NOMO-1 treated with DMSO at 0.1 percent for 48 hours (cell line): ENCODE data around the gene CIB2.
"Not testable (repeated sequence)": the region's sequence is repeated elsewhere in the genome, so short reads cannot be mapped to it uniquely, and the experiment has no call there.

Experiments
- DNase-seq: peaks from one replicate; lab custom pipeline; 2025; ENCODE audit not compliant: unreplicated experiment; lab: John Stamatoyannopoulos, UW

The CIB2 gene

DNA sequence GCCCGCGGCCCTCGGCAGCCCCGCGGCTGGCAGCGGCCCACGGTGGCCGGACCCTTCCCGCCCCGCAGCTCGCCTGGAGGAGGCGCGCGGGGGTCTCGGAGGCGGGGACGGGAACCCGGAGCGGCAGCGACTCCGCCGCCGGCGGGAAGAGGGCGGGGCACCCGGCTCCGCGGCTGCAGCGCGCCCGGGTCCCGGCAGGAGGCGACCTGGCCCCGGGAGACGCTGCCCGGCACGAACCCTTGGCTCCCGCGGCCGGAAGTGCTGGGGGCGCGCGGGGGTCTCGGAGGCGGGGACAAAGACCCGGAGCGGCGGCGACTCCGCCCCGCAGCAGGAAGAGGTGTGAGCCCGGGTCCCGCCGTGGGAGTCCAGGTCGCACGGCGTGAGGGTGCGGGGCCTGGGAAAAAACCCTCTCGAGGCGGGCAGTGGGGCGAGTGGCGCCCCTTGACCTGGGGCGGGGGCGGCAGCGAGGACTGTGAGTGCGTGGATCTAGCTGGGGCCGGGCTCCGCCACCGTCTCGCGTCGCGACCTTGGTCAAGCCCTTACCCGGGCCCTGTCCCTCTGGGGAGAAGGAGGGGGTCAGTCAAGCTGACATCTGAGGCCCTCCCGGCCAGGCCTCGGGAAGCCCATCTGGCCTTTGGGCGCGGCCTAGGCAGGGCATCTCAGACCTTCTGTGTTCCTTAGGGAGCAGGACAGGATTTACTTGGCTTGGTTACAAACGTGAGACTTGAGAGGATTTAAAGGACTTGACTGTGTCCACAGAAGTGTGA is at the start of gene CIB2:
CIB2 (minus strand) TSS at position 151 of the 767 bp plus-strand sequence. CDS start 230 bp downstream, outside the sequence.
- peak; percentile 58 for DNase-seq

DNA sequence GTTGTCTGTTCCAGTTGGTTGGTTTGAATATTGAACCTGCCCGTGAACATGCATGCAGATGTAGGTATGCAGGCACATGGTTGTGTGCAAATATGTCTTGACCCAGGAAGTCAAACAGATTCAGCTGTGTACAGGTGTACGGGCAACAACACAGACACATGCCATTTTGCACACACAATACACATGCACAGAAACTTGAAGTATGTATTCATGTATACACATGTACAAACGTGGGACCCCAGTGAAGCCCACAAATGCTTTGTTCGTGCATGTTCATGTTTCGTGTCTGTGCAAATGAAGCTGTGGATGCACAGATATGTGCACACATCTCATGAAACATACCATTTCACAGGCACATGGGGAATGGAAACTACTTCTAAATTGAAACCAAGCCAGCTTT is 48.7 kb upstream of the CIB2 start:
- no peak for DNase-seq

DNA sequence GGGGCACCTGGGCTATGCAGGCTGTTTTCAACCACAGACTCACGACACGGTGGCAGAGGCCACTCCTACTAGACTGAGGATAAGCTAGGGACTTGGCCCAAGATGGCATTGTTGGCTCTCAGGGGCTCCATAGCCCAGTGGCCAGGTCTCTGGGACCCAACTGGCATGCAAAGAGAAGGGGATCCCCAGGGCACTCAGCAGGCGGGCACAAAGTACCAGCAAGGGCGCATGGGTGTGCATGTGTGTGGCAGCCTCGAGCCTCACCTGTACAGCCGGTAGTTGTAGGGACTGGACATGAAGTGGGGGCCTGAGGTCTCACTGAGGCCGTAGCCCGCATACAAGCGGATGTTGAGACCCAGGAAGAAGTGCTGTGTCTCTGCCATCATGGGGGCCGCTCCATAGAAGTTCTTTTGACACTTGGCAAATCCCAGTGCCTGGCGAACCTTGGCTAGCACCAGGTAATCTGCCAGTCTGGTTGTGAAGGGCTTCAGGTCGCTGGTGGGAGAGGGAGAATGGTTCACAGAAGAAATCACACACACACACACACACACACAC is 48.1 kb upstream of the CIB2 start:
- DNase-seq: no peak

DNA sequence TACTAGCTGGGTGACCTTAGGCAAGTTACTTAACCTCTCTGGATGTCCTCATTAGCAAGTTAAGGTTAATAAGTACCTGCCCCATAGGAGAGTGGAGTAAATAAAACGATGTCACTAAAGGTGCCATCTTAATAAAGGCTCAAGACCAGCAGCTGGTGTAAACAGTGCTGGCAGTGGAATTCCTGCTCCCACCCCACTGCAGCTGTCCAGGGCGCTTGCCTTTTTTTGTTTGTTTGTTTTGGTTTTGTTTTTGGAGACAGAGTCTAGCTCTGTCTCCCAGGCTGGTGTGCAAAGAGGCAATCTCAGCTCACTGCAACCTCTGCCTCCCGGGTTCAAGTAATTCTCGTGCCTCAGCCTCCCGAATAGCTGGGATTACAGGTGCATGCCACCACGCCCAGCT is 46.8 kb upstream of the CIB2 start:
- no peak for DNase-seq

DNA sequence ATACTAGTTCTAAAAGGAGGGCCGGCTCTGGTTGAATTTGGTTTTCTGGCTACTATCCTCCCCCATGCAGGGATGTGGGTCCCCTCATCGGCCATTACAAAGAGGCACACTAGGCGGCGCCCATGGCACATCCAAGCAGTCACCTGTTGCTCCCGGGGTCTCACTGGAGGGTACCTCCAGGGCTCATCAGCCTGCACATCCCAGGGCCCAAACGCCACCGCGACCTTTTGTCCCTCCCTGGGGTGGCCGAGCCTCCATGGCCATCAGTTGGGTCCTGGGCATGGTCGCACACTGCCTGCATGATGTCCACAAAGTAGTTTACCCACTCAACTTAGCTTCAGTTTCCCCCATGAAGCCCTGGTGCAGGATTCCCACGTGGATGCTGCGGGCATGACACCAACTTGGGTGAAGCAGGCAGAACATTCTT is 46.2 kb upstream of the CIB2 start:
- peak; percentile 18 for DNase-seq

DNA sequence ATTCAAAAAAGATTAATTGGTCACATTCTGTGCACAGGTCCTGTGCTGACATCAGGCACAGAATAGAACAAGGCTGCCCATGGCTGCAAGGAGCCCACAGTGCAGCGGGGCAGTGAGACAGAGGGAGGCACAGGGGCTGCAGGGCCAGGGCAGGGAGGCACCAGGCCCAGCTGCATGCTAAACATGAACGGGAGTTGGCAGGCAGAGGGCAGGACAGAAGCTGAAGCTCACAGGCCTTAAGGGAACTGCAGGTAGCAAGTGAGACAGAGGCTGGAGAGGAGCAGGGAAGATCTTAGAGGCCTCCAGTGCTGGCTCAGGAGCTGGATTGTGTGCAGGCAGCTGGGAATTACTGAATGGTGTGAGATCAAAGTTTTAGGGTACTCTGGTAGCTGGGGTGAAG is 44.1 kb upstream of the CIB2 start:
- DNase-seq: no peak

DNA sequence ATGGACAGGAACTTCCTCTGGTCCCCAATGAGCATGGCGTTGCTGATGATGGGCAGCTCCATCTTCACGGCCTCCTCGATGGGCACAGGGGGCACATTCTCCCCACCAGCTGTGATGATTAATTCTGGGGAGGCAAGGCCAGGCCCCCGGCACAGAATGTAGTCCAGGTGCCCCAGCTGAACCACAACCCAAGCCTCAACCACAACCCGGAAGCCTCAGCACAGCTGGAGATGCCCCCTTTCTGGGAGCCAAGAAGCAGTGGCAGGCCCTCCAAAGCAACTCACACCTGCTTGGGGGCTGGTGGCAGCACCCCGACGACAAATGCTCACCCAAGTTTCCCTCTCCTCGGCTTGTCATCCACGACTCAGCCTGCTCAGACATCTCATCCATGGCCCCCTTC is 43.2 kb upstream of the CIB2 start:
- no peak for DNase-seq

DNA sequence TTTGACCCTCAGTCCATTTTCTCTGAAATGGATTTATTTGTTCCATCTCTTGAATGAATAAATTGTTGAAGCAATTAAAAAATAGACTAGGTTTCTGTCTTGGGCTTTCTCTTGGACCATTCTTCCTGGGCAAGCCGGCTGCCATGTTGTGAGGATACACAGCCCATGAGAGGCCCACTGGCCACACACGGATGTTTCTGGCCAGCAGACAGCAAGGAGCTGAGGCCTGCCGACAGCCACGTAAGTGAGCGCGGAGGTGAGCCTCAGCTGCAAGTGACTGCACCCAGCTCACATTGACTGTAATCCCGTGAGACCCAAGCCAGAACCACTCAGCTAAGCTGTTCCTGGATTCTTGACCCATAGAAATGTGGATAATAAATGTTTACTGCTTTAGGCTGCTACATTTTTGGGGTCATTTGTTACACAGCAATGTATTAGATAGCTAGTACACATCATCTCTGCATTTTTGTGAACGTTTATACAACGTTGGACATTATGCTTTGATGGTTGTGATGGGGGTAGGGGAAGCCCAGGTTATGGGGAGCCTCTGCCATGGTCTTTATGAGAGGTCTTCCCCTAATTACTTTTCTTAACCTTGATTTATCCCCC is 40.7 kb upstream of the CIB2 start:
- no peak for DNase-seq

DNA sequence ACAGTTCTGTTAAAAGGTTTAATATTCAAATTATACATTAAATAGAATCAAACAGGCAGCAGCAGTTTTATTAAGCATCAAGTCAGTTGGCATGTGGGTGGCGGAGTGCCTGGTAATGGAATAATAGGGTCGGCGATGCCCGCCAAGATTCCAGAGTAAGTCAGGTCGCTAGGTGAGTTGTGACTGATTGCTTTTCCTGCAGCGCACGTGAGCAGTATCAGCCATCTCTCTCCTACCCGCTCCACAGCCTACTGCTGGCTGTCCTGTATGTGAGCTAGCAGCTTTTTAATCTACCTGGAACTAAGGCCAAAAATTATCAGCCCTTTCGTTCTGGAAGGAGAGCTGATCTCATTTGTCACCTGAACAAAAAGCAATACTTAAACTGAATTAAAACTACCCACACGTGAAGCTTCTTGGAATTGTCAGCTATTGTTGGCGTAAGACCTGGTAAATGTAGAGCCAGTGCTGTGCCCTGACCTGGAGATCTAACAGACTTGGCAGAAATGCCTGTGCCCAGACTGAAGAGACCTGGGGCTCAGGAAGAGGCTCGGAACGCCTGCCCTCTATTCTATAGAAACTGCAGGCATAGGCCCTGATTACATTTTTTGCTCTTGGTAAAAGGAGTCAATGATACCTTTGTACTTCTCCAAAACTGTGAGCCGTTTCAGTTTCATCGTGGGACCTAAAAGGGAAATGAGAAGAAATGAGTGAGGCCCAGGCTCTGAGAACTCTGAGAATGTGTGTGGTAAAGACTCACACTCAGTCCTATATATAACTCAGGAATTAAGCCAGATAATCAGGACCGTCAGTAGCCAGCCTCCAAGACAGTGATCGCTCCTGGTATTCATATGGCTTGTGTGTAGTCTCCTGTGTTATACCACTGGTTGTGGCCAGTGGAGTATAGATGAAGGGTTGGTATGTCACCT is 39.9 kb upstream of the CIB2 start:
- DNase-seq: peak; percentile 94

DNA sequence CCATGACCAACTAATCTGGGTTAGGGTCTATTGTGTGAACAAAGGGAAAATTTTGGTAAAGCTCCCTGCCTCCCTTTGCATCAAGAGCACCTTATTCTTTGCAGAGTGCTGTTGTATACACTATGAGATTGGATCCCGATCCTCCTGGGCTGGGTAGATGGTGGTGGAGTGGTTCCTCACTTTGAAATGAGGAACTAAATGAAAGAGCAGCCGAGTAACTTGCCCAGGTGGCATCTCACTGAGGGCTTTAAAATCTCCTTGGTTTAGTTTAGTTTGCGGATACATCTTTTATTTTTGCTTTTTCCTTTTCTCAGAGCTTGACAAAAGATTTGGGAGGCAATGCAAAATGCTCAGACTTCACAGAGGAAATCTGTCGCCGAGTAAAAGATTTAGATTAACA is 37.4 kb upstream of the CIB2 start:
- DNase-seq: peak; percentile 4

DNA sequence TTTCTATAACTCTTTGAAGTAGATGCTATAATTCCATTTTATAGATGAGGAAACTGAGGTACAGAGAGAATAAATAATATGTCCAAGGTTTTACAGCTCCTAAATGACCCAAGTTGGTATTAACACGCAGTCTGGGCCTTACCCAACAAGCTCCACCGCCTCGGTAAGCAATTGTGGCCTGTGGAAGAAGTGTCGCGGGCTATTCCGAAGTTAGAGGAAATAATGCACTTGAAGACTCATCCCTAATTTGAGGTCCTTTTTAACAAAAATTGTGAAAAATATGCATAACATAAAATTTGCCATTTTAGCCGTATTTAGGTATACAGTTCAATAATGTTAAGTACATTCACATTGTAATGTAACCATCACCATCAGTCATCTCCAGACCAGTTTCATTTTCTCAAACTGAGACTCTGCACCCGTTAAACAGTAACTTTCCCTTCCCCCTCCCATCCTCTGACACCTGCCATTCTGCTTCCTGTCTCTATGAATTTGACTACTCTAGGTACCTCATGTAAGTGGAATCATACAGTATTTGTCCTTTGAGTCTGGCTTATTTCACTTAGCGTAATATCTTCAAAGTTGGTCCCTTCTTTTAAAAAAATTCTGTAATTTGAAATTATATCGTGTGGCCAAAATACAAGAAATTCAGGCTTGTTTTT is 36.1 kb upstream of the CIB2 start:
- DNase-seq: no peak

DNA sequence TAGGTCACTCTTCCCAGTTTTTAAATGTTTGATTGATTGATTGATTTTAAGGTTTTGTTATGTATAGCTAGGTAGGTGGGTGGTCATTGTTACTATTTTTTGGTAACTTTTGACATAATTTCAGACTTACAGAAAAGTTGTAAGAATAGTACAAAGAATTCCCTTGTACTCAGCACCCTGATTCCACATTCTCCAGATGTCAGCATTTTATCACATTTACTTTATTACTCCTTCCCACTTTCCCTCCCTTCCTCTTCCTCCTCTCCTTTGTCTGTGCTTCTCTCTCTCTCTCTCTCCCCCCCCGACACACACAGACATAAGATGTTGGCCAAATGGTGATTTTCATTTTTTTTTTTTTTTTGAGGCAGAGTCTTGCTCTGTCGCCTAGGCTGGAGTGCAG is 32.8 kb upstream of the CIB2 start:
- no peak for DNase-seq

DNA sequence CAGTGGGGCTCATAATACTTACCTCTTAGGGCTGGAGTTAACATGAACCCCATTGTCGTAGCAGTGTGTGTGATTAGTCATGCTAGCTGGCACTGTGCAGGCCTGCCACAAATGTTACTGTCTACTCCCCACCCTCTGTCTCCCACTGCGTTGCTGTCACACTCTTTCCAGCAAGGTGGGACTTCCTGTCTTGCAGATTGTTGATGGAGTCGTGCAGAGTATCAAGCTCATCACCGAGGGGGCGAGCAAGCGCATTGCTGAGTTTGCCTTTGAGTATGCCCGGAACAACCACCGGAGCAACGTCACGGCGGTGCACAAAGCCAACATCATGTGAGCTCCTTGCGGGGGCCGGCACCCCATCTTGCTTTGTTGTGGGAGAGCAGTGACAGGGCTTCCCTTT is 30.8 kb upstream of the CIB2 start:
- DNase-seq: no peak

DNA sequence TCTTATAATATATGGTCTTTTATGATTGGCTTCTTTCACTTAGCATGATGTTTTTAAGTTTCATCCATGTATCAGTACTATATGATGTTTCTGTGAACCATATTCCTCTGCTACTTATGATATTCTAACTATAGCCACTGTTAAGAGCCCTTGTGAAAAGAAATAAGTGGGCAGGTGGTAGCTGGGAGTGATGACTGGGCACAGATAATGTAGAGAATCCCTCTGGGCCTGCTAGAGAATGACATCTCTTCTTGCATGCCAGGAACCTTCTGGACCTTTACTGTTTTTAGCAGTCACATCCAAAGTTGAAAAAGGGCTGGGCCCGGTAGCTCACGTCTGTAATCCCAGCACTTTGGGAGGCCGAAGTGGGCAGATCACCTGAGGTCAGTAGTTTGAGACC is 28.1 kb upstream of the CIB2 start:
- DNase-seq: no peak

DNA sequence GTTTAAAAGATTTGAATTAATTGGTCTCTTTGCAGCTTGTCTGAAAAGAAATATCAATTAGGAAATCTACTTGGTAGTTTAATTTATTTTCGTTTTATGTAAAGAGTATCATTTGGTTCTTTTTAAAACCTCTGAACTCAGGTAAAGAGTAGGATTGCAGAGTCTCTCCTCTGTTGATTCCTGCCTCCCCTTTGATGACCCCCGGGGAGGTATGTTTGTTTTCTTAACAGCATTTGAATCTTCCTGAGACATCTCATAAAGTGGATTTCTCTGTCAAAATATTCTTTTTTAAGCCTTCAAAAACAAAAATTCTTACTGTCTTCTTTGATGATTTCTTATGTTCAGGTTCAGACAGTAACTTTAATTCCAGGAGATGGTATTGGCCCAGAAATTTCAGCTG is 26.0 kb upstream of the CIB2 start:
- DNase-seq: no peak

DNA sequence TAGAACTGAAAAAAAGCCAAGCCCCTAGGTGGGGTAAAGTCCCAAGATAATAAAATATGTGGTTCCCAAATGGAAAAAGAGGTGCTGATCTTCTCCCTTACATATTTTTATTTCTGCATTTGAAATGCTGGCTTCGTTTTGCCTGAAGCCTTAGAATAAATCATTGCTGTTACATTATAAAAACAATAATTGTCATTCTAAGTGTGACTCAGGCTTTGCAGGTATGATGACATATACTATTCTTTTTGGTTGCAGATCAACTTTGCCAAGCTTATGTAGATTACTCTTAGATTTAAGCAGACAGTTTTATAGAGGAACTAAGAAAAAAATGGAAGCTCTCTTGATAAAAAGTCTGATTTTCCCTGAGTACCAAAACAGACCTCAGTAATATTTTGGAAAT is 25.4 kb upstream of the CIB2 start:
- no peak for DNase-seq

DNA sequence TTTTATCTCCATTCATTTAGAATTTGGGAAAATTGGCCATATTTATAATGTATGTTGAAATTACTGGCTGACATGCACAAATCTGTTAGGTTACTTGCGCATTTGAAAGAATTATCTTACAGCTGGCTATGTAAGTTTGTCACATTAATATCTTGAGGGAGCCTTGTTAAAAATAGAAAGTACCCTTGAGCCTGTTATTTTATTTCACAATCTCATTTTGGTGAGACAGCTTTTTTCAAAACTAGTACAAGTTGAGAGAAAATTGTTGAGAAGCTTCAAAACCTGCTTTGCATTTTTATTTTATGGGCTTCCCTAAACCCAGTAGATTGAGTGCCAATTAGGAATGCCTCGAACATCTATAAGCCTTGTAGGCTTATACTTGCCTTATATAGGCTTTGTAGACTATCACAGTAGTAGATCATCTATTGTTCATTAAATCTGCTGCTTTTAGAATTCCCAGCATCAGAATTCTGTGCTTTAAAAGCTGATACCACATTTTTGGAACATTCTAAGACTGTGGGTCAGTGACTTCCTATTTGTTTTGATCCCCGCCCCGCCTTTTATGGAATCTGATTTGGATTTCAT is 24.2 kb upstream of the CIB2 start:
- peak; percentile 27 for DNase-seq

DNA sequence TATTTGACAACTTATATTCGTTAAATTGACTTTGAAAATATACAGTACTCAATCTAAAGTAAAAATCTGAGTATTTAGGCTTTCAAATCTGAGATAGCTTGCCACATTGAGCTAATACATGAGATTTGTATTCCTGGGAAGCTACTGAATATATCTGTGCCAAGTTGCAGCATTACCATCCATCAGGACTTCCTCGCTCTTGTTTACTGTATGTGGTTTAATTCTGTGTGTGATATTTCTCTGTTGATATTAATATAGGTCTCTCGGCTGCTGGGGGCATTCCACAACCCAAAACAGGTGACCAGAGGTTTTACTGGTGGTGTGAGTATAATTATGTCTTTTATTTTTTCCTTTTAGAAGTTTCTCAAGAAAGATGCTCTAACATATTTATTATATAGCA is 23.7 kb upstream of the CIB2 start:
- no peak for DNase-seq

DNA sequence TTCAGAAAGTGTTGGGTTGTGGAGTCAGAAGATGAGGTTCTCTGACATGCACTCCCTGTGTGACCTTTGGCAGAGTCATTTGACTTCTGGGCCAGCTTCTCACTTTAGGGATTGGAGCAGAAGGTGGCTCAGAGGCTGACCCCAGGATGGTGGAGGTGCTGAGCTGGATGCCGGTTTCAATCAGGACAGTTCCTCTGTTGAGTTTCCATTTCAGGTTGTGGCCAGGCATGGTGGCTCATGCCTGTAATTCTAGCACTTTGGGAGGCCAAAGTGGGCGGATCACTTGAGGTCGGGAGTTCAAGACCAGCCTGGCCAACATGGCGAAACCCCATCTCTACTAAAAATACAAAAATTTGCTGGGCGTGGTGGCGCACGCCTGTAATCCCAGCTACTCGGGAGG is 19.8 kb upstream of the CIB2 start:
- not testable (repeated sequence) for DNase-seq
